Body of pancreas (tissue), 4 donors: ENCODE results near the gene UHMK1.

ENCODE experiments used
- CTCF ChIP-seq, 7 experiments: fragments of 450-650 bp in 4 of 7; fragments of 200-600 bp in 3 of 7; sonication (generic) in 3 of 7; IDR thresholded peaks; one replicate each; pipeline ENCODE4 v1.5.1; 2016 to 2019; ENCODE audit warnings: antibody characterized with exemption in 7 of 7
- POLR2A ChIP-seq, 3 donors: fragments of 450-650 bp; IDR thresholded peaks; one replicate each; pipeline ENCODE4 v1.6.1; 2016; ENCODE audit warnings: antibody characterized with exemption in 3 of 3, mild to moderate bottlenecking in 2 of 3

- TF ChIP-seq POLR2A (IDR thresholded peaks at IDR 0.05) (no peak), CTCF (IDR thresholded peaks at IDR 0.05) (no peak)
These were observed 21.0 kb upstream of the UHMK1 start for GRCh38 chr1:162476620-162477019.
